ENCODE measurements around the gene CRYGB. TPM values are rescaled to one million over a fixed set of nuclear protein-coding genes. Genes with fewer than 3 reads are reported as not detected.

CRYGB gene
- total RNA-seq, 1 experiment from 2014 or later = not detected

DNA sequence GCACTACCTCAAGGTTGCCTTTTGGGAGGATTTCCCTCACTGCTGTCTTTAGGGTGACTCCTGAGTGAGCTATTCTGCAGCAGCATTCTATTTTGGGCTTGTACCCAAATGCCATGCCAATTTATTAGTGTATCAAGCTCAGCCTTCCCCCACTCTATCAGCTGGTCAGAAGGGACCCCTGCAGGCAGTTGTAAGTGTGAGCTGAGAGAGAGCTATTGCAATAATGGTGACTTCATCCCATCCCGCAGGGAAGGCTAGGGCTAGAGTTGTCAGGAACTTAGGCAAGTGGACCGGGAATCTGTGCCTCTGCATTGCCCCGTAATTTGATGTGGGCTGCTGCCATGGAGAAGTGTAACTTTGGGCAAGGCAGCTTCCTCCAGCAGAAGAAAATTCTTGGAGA lies 1.8 kb upstream of the CRYGB start:
- ChIA-PET POLR2A (ENCODE audit: low non-redundant PET) (interaction anchor here (0.6 kb wide), 1 partner anchor 12 kb away, joined by 4 read pairs; no protein-coding TSS in a partner anchor), CTCF (no interaction called here)
- Histone ChIP-seq H3K9me3 (ENCODE audit: low read depth, low read length, poor library complexity, severe bottlenecking) (no peaks in the 10 kb centered on the region), H3K4me3 (ENCODE audit: low read depth, low read length, poor library complexity, severe bottlenecking) (no peak overlapping the region), H3K4me1 (ENCODE audit: insufficient read depth, low read length, poor library complexity, severe bottlenecking) (peaks cover 3% of the 10 kb centered on the region), H3K27ac (ENCODE audit: low read depth, low read length, poor library complexity, severe bottlenecking) (no peak overlapping the region), H3K36me3 (ENCODE audit: insufficient read depth, low read length, poor library complexity, severe bottlenecking) (no peaks in the 10 kb centered on the region), H3K27me3 (replicated peaks; ENCODE audit: insufficient read depth, low read depth, low read length, poor library complexity) (no peaks in the 10 kb centered on the region)
- intact Hi-C loops (cut with micrococcal nuclease; ENCODE audit: unreplicated experiment) = no loop called here
- no peak for TF ChIP-seq EZH2 (IDR thresholded peaks at IDR 0.05; ENCODE audit: borderline replicate concordance, low read depth, low read length, poor library complexity, severe bottlenecking)
- TF ChIP-seq, protein P1, sequence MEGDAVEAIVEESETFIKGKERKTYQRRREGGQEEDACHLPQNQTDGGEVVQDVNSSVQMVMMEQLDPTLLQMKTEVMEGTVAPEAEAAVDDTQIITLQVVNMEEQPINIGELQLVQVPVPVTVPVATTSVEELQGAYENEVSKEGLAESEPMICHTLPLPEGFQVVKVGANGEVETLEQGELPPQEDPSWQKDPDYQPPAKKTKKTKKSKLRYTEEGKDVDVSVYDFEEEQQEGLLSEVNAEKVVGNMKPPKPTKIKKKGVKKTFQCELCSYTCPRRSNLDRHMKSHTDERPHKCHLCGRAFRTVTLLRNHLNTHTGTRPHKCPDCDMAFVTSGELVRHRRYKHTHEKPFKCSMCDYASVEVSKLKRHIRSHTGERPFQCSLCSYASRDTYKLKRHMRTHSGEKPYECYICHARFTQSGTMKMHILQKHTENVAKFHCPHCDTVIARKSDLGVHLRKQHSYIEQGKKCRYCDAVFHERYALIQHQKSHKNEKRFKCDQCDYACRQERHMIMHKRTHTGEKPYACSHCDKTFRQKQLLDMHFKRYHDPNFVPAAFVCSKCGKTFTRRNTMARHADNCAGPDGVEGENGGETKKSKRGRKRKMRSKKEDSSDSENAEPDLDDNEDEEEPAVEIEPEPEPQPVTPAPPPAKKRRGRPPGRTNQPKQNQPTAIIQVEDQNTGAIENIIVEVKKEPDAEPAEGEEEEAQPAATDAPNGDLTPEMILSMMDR (conservative IDR thresholded peaks at IDR 0.05; ENCODE audit: low read depth, low read length) = no peak
- DNase-seq (ENCODE audit: low spot score) = no peak
- no TSS peak for BruUV-seq (replicated peaks)

DNA sequence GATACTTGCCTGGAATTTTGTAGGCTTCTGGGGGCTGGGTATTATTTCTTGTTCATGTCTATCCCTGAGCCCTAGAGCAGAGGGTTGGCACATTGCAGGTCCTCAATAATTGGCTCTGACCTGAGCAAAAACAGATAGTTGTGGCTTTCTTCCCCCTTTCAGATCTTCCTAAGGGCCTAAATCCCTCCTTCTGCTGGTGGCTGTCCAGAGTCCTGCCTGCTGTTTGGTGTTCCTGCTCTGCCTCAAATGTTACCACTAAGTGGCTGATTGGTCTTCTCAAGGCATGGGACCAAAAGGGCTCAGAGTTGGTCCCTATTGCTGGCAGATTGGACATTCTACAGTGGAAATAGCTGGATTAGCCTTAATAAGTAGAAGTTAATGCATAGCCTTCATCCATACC lies 1.1 kb upstream of the CRYGB start:
- no peak for TF ChIP-seq EZH2 (IDR thresholded peaks at IDR 0.05; ENCODE audit: borderline replicate concordance, low read depth, low read length, poor library complexity, severe bottlenecking)
- TF ChIP-seq, protein P1 (conservative IDR thresholded peaks at IDR 0.05; ENCODE audit: low read depth, low read length) = no peak
- no TSS peak for BruUV-seq (replicated peaks)
- no peaks in the 10 kb centered on the region for H3K36me3 ChIP-seq (ENCODE audit: insufficient read depth, low read length, poor library complexity, severe bottlenecking)
- H3K4me3 ChIP-seq (ENCODE audit: low read depth, low read length, poor library complexity, severe bottlenecking) = no peak overlapping the region
- H3K4me1 ChIP-seq (ENCODE audit: insufficient read depth, low read length, poor library complexity, severe bottlenecking) = peaks cover 9% of the 10 kb centered on the region
- ChIA-PET POLR2A (ENCODE audit: low non-redundant PET) (interaction anchor here (0.6 to 0.7 kb wide), 2 partner anchors 11 to 16 kb away, joined by 4 to 5 read pairs; no protein-coding TSS in a partner anchor), CTCF (no interaction called here)
- no peaks in the 10 kb centered on the region for H3K27me3 ChIP-seq (replicated peaks; ENCODE audit: insufficient read depth, low read depth, low read length, poor library complexity)
- intact Hi-C loops (cut with micrococcal nuclease; ENCODE audit: unreplicated experiment) = no loop called here
- H3K9me3 ChIP-seq (ENCODE audit: low read depth, low read length, poor library complexity, severe bottlenecking) = no peaks in the 10 kb centered on the region
- no peak overlapping the region for H3K27ac ChIP-seq (ENCODE audit: low read depth, low read length, poor library complexity, severe bottlenecking)
- DNase-seq (ENCODE audit: low spot score) = no peak

DNA sequence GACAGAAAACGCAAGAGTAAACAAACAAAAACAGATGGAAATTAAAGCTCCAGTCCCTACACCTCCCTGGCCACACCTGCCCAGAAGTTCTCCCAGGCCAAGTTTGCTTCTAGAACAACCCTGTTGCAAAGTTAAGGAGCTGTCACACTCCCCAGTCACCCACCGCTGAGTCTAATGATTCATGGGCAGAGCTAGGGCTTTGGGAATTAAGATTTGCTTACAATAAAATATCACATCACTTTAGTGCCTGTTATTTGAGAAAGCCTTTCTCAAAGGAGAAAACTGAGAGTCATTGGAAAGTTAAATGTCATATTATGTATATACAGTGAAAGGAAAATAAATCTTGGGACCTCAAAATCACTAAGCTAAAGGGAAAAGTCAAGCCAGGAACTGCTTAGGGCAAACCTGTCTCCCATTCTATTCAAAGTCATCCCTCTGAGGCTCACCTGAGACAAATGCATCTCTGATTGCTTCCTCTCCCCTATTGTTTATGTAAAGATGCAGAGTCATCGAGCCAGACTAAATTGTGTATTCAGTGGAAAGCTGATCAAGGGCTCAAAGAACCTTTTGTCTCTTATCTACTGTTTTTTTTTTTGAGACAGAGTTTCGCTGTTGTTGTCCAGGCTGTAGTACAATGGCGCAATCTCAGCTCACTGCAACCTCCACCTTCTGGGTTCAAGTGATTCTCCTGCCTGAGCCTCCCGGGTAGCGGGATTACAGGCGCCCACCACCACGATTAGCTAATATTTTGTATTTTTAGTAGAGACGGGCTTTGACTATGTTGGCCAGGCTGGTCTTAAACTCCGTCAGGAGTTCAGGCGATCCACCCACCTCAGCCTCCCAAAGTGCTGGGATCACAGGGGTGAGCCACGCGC lies 2.8 kb downstream of the CRYGB start:
- no peak for DNase-seq (ENCODE audit: low spot score)
- TF ChIP-seq, protein P1 (conservative IDR thresholded peaks at IDR 0.05; ENCODE audit: low read depth, low read length) = no peak
- TF ChIP-seq EZH2 (IDR thresholded peaks at IDR 0.05; ENCODE audit: borderline replicate concordance, low read depth, low read length, poor library complexity, severe bottlenecking) = no peak
- intact Hi-C loops (cut with micrococcal nuclease; ENCODE audit: unreplicated experiment) = no loop called here
- BruUV-seq (replicated peaks) = no TSS peak
- Histone ChIP-seq H3K4me1 (ENCODE audit: insufficient read depth, low read length, poor library complexity, severe bottlenecking) (peaks cover 9% of the 10 kb centered on the region), H3K27me3 (replicated peaks; ENCODE audit: insufficient read depth, low read depth, low read length, poor library complexity) (no peaks in the 10 kb centered on the region), H3K27ac (ENCODE audit: low read depth, low read length, poor library complexity, severe bottlenecking) (no peak overlapping the region), H3K9me3 (ENCODE audit: low read depth, low read length, poor library complexity, severe bottlenecking) (no peaks in the 10 kb centered on the region), H3K4me3 (ENCODE audit: low read depth, low read length, poor library complexity, severe bottlenecking) (no peak overlapping the region), H3K36me3 (ENCODE audit: insufficient read depth, low read length, poor library complexity, severe bottlenecking) (no peaks in the 10 kb centered on the region)
- CTCF ChIA-PET = no interaction called here
- POLR2A ChIA-PET (ENCODE audit: low non-redundant PET) = no interaction called here
